ENCODE results near the gene GPC1.

DNA sequence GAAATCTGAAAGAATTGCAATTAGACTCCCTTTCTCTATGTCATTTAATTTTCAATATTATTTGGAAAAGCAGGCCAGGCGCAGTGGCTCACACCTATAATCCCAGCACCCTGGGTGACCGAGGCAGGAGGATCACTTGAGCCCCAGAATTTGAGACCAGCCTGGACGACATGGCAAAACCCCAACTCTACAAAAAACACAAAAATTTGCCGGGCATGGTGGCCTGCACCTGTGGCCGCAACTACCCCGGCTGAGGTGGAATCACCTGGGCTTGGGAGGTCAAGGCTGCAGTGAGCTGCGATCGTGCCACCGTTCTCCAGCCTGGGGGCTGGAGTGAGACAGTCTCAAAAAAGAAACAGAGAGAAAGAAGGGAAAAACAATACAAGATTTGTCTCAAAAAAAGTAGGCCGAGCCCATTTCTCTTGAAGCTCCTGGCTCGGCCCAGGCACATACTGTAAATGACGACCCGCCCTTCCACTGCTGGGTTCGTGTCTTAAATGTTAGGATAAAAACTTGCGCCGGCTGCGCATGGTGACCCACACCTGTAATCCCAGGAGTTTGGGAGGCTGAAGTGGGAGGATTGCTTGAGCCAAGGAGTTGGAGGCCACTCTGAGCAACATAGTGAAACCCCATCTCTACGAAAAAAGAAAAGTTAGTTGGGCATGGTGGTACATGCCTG lies 31.1 kb upstream of the GPC1 start:
- no peak for TF ChIP-seq POLR2AphosphoS5 (IDR thresholded peaks at IDR 0.05)
- TF ChIP-seq, protein P1, sequence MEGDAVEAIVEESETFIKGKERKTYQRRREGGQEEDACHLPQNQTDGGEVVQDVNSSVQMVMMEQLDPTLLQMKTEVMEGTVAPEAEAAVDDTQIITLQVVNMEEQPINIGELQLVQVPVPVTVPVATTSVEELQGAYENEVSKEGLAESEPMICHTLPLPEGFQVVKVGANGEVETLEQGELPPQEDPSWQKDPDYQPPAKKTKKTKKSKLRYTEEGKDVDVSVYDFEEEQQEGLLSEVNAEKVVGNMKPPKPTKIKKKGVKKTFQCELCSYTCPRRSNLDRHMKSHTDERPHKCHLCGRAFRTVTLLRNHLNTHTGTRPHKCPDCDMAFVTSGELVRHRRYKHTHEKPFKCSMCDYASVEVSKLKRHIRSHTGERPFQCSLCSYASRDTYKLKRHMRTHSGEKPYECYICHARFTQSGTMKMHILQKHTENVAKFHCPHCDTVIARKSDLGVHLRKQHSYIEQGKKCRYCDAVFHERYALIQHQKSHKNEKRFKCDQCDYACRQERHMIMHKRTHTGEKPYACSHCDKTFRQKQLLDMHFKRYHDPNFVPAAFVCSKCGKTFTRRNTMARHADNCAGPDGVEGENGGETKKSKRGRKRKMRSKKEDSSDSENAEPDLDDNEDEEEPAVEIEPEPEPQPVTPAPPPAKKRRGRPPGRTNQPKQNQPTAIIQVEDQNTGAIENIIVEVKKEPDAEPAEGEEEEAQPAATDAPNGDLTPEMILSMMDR (IDR thresholded peaks at IDR 0.05): no peak
